HCT116 (cell line): Measurements from ENCODE around the gene CAVIN1. TPM values are rescaled to one million over a fixed set of nuclear protein-coding genes. Genes with fewer than 3 reads are reported as not detected.
"Not testable (repeated sequence)": the region's sequence is repeated elsewhere in the genome, so short reads cannot be mapped to it uniquely, and the experiment has no call there.

ENCODE experiments used
- ATAC-seq: fragments of 200-7000 bp; cut with Tn5 transposase; 2 replicates; pipeline ENCODE4 v1.9.1; 2020; ENCODE audit warnings: mild to moderate bottlenecking, moderate library complexity
- BruUV-seq: library from RNA; stranded (reverse); fragments of 400-500 nt; replicated peaks from 2 replicates; lab custom pipeline; 2021; lab: Mats Ljungman, UMichigan
- CTCF ChIA-PET: fragments of 300-600 bp; sonication (Branson Sonifier 250); formaldehyde crosslinking; loops from one replicate; lab custom pipeline; 2021; ENCODE audit warnings: antibody characterized with exemption; lab: Charles Lee
- POLR2A ChIA-PET: fragments of 300-600, 350-600 bp; sonication (Branson Sonifier 250); formaldehyde crosslinking; loops from one replicate; lab custom pipeline; 2021; ENCODE audit warnings: antibody characterized with exemption; lab: Charles Lee
- RAD21 ChIA-PET, 2 experiments: fragments of 300-600 bp; sonication (Branson Sonifier 250); formaldehyde crosslinking; loops; one replicate each; lab custom pipeline; 2023; ENCODE audit warnings: low total read pairs in 2 of 2; ENCODE audit not compliant: uncharacterized antibody in 2 of 2, unreplicated experiment in 2 of 2, low non-redundant PET in 1 of 2; lab: Charles Lee
- DNase-seq: peaks from one replicate; pipeline ENCODE4 v3.0.0-alpha.2; 2010; ENCODE audit warnings: low read depth, low spot score
- H2AFZ ChIP-seq: fragments of 200-600 bp; shearing (Covaris generic), sonication (generic); 2 replicates; pipeline ENCODE4 v1.6.1; 2017; ENCODE audit warnings: low read depth, mixed run types, mixed read lengths, antibody characterized with exemption, low read length; ENCODE audit not compliant: poor library complexity, severe bottlenecking
- H3K27ac ChIP-seq: 2 replicates; pipeline ENCODE4 v1.5.1; 2012; ENCODE audit warnings: low read depth, low read length
- H3K27me3 ChIP-seq: fragments of 200-600 bp; sonication (generic); 2 replicates; pipeline ENCODE4 v1.6.1; 2016; ENCODE audit warnings: mixed run types, low read length, mixed read lengths; ENCODE audit not compliant: insufficient read depth
- H3K36me3 ChIP-seq, 2 experiments: fragments of 200-500 bp in 1 of 2; fragments of 200-600 bp in 1 of 2; sonication (Bioruptor generic) in 1 of 2; sonication (generic) in 1 of 2; 2 replicates each; pipeline versions ENCODE4 v1.5.1 to v1.6.1; 2014 to 2016; ENCODE audit warnings: low read length in 2 of 2, inconsistent platforms in 1 of 2, mixed read lengths in 1 of 2, mixed run types in 1 of 2; ENCODE audit not compliant: insufficient read depth in 2 of 2, control insufficient read depth in 1 of 2
- H3K4me1 ChIP-seq, 2 experiments: fragments of 200-600 bp in 1 of 2; sonication (generic) in 1 of 2; 2 replicates each; pipeline versions ENCODE4 v1.5.1 to v1.6.1; 2012 to 2017; ENCODE audit warnings: low read length in 2 of 2, inconsistent platforms in 1 of 2, mild to moderate bottlenecking in 1 of 2, mixed read lengths in 1 of 2, mixed run types in 1 of 2, moderate library complexity in 1 of 2; ENCODE audit not compliant: insufficient read depth in 2 of 2, control insufficient read depth in 1 of 2
- H3K4me2 ChIP-seq: fragments of 200-600 bp; sonication (generic); 2 replicates; pipeline ENCODE4 v1.6.1; 2017; ENCODE audit warnings: mixed run types, low read length, mixed read lengths
- H3K4me3 ChIP-seq, 2 experiments: fragments of 200-600 bp in 1 of 2; sonication (generic) in 1 of 2; replicated peaks in 1 of 2; 2 replicates each; pipeline ENCODE4 v1.5.1; 2011 to 2016; ENCODE audit warnings: low read length in 2 of 2, control low read depth in 1 of 2, low read depth in 1 of 2, mild to moderate bottlenecking in 1 of 2, mixed read lengths in 1 of 2, mixed run types in 1 of 2
- H3K79me2 ChIP-seq: fragments of 200-600 bp; sonication (generic); 2 replicates; pipeline ENCODE4 v1.6.1; 2017; ENCODE audit warnings: mild to moderate bottlenecking, mixed run types, low read length, moderate library complexity, mixed read lengths; ENCODE audit not compliant: insufficient read depth
- H3K9ac ChIP-seq: fragments of 200-600 bp; sonication (generic); 2 replicates; pipeline ENCODE4 v1.6.1; 2016; ENCODE audit warnings: low read length, mixed read lengths
- H3K9me2 ChIP-seq: fragments of 200-600 bp; sonication (generic), shearing (Covaris generic); 2 replicates; pipeline ENCODE4 v1.6.1; 2017; ENCODE audit warnings: mixed run types, mild to moderate bottlenecking, moderate library complexity; ENCODE audit not compliant: insufficient read depth
- H3K9me3 ChIP-seq, 2 experiments: fragments of 200-500 bp in 1 of 2; fragments of 200-600 bp in 1 of 2; sonication (Bioruptor generic) in 1 of 2; sonication (generic) in 1 of 2; 2 replicates each; pipeline ENCODE4 v1.6.1; 2014 to 2017; ENCODE audit warnings: low read length in 2 of 2, mixed read lengths in 2 of 2, inconsistent platforms in 1 of 2, low read depth in 1 of 2, mild to moderate bottlenecking in 1 of 2, mixed run types in 1 of 2, moderate library complexity in 1 of 2; ENCODE audit not compliant: control insufficient read depth in 1 of 2, insufficient read depth in 1 of 2
- H4K20me1 ChIP-seq: fragments of 200-600 bp; sonication (generic), shearing (Covaris generic); 2 replicates; pipeline ENCODE4 v1.6.1; 2017; ENCODE audit warnings: mixed run types, mild to moderate bottlenecking, moderate library complexity; ENCODE audit not compliant: insufficient read depth
- CBX3 ChIP-seq: IDR thresholded peaks from 2 replicates; pipeline ENCODE4 v1.6.1; 2012; ENCODE audit warnings: low read depth
- FOSL1 ChIP-seq: IDR thresholded peaks from 2 replicates; pipeline ENCODE4 v1.6.1; 2012; ENCODE audit warnings: low read depth
- JUND ChIP-seq: IDR thresholded peaks from 2 replicates; pipeline ENCODE4 v1.6.1; 2012
- POLR2AphosphoS5 ChIP-seq: IDR thresholded peaks from 2 replicates; pipeline ENCODE4 v1.6.1; 2011; ENCODE audit warnings: mild to moderate bottlenecking, low read depth, low read length, moderate library complexity
- TCF7L2 ChIP-seq: IDR thresholded peaks from 2 replicates; pipeline ENCODE4 v1.7.0; 2011; ENCODE audit warnings: borderline replicate concordance, inconsistent platforms; ENCODE audit not compliant: insufficient read depth, insufficient read length; ENCODE audit errors: extremely low read depth
- YY1 ChIP-seq: IDR thresholded peaks from 2 replicates; pipeline ENCODE4 v1.6.1; 2011; ENCODE audit warnings: low read length, low read depth, moderate library complexity, mild to moderate bottlenecking; ENCODE audit not compliant: insufficient replicate concordance; ENCODE audit errors: extremely low read depth
- intact Hi-C: fragments of 100-400 bp; cut with micrococcal nuclease; formaldehyde crosslinking; loops from 2 replicates; pipeline ENCODE4 v1.10.0; 2022
- total RNA-seq: library from RNA; stranded (reverse); gene quantifications from one replicate; pipeline ENCODE4 v1.2.1, GENCODE V29; 2021; ENCODE audit not compliant: unreplicated experiment
- TF ChIP-seq, protein P1 (sequence below): IDR thresholded peaks from 2 replicates; pipeline ENCODE4 v1.6.1; 2012

CAVIN1 gene
- total RNA-seq, 1 experiment from 2014 or later = 79.7 TPM

DNA sequence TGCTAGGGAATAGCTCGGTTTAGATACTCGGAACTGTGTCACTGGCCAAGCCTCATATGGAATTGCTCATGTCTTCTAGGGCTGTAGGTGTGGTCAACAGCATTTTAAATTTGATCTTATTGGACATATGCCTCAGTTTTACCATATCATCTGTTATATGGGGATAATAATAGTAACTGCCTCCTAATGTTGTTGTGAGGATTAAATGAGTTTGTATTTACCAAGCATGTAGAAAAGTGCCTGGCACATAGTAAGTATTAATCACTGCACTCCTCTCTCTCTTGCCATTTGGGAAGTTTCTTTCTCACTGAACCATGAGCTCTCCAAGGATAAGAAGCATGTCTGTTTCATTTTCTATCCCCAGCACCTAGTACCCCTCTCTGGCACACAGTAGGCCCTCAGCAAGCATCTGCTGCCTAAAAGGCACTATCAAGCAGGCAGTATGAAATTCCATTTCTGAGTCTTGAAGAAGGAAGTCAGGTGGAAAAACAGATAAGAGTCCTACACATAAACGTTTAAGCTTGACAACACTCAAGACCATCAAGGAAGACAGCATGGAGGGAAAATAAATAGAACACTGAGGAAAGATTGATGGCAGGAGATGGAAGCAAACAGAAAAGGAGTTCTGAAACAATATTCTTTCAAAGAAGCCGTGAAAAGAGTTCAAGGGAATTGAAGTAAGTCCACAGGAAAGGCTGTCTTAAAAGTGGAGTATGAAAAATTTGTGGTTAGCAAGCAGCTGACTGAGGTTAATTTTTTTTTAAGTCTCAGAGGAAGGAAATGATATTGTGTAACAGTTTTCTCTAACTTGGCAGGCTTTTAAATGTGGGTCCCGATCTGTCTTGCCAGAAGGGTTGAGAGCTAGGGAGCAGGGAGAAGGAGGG lies 33.4 kb upstream of the CAVIN1 start:
- no peak overlapping the region for H3K27ac ChIP-seq
- H2AFZ ChIP-seq = no peak overlapping the region
- no peak for TF ChIP-seq YY1
- TF ChIP-seq JUND = no peak
- TF ChIP-seq FOSL1 = no peak
- no peak for TF ChIP-seq CBX3
- TF ChIP-seq POLR2AphosphoS5 = no peak
- TF ChIP-seq TCF7L2 = no peak
- TF ChIP-seq, protein P1, sequence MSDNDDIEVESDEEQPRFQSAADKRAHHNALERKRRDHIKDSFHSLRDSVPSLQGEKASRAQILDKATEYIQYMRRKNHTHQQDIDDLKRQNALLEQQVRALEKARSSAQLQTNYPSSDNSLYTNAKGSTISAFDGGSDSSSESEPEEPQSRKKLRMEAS = no peak
- H3K9me2 ChIP-seq = no peaks in the 10 kb centered on the region
- intact Hi-C loops = no loop called here
- H3K36me3 ChIP-seq = peaks cover 4 to 6% of the 10 kb centered on the region in 2 experiments; a peak in 2 of 4 replicates
- no peaks in the 10 kb centered on the region for H4K20me1 ChIP-seq
- no peaks in the 10 kb centered on the region for H3K9me3 ChIP-seq
- BruUV-seq = no TSS peak
- H3K27me3 ChIP-seq = no peaks in the 10 kb centered on the region
- no peak overlapping the region for H3K4me2 ChIP-seq
- ChIA-PET POLR2A (no interaction called here), RAD21 (no interaction called here), CTCF (interaction anchor here (0.8 to 1.2 kb wide), 2 partner anchors 28 to 61 kb away, joined by 3 read pairs; no protein-coding TSS in a partner anchor)
- ATAC-seq (no peak), DNase-seq (no peak)
- H3K79me2 ChIP-seq = peaks cover 25% of the 10 kb centered on the region
- H3K4me1 ChIP-seq = peaks cover 13 to 25% of the 10 kb centered on the region in 2 experiments
- no peak overlapping the region for H3K9ac ChIP-seq
- no peak overlapping the region for H3K4me3 ChIP-seq

DNA sequence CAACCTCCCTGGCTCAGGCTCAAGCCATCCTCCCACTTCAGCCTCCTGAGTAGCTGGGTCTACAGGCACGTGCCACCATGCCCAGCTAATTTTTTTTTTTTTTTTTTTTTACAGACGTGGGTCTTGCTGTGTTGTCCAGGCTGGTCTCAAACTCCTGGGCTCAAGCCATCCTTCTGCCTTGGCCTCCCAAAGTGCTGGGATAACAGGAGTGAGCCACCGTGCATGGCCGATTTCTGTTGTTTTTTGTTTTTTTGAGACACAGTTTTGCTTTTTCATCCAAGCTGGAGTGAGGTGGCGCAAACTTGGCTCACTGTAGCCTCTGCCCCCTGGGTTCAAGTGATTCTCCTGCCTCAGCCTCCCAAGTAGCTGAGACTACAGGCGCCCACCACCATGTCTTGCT lies 31.9 kb upstream of the CAVIN1 start:
- H4K20me1 ChIP-seq, RAD21 ChIA-PET, H3K27me3 ChIP-seq, H3K36me3 ChIP-seq, CTCF ChIA-PET, DNase-seq, H3K4me3 ChIP-seq, H3K27ac ChIP-seq, H3K4me2 ChIP-seq, intact Hi-C loops, BruUV-seq, ATAC-seq, POLR2A ChIA-PET, H2AFZ ChIP-seq, H3K9me2 ChIP-seq, H3K9ac ChIP-seq, H3K9me3 ChIP-seq: not testable (repeated sequence)
- Histone ChIP-seq H3K79me2 (peaks cover 13% of the 10 kb centered on the region), H3K4me1 (peaks cover 8 to 17% of the 10 kb centered on the region in 2 experiments)
